H1 (cell line): ENCODE data around the gene ZNF385B. TPM values are rescaled to one million over a fixed set of nuclear protein-coding genes. Genes with fewer than 3 reads are reported as not detected.

Experiments used
- CTCF ChIA-PET: fragments of 300-600 bp; sonication (Branson Sonifier 250); formaldehyde crosslinking; loops from one replicate; lab custom pipeline; 2021; ENCODE audit not compliant: partially characterized antibody; lab: Charles Lee
- POLR2A ChIA-PET: fragments of 300-600 bp; sonication (Branson Sonifier 250); formaldehyde crosslinking; loops from one replicate; lab custom pipeline; 2021; ENCODE audit warnings: inconsistent platforms; ENCODE audit not compliant: partially characterized antibody; lab: Charles Lee
- DNase-seq, 2 experiments: peaks; one replicate each; pipeline versions ENCODE4 v3.0.0 to v3.0.0-alpha.2; 2010 to 2022; ENCODE audit warnings: low spot score in 2 of 2, low read depth in 1 of 2, mixed read lengths in 1 of 2
- FAIRE-seq: peaks from 2 replicates; lab custom pipeline; 2011; peaks lifted over from hg19 to GRCh38; lab: Jason Lieb, UNC
- H2AFZ ChIP-seq: 2 replicates; pipeline ENCODE4 v1.8.1; 2012; ENCODE audit warnings: low read length, inconsistent platforms
- H2AK5ac ChIP-seq: 2 replicates; pipeline ENCODE4 v1.6.1; 2013; ENCODE audit warnings: low read depth, low read length
- H2BK120ac ChIP-seq: replicated peaks from 2 replicates; pipeline ENCODE3; 2013; ENCODE audit warnings: low read depth, low read length, inconsistent platforms
- H2BK12ac ChIP-seq: 2 replicates; pipeline ENCODE4 v1.6.1; 2013; ENCODE audit warnings: low read depth, low read length
- H2BK15ac ChIP-seq: 2 replicates; pipeline ENCODE4 v1.6.1; 2013; ENCODE audit warnings: low read length
- H2BK20ac ChIP-seq: 2 replicates; pipeline ENCODE4 v1.6.1; 2013; ENCODE audit warnings: low read length
- H2BK5ac ChIP-seq: 2 replicates; pipeline ENCODE4 v1.6.1; 2013; ENCODE audit warnings: low read depth, low read length
- H3K14ac ChIP-seq: 2 replicates; pipeline ENCODE4 v1.6.1; 2013; ENCODE audit warnings: inconsistent platforms; ENCODE audit not compliant: insufficient read length
- H3K18ac ChIP-seq: 2 replicates; pipeline ENCODE4 v1.6.1; 2013; ENCODE audit warnings: low read length; ENCODE audit errors: extremely low read depth
- H3K23ac ChIP-seq: 2 replicates; pipeline ENCODE4 v1.6.1; 2013; ENCODE audit warnings: inconsistent platforms; ENCODE audit not compliant: insufficient read length
- H3K23me2 ChIP-seq: 2 replicates; pipeline ENCODE4 v1.6.1; 2013; ENCODE audit warnings: low read depth, low read length
- H3K27ac ChIP-seq: 2 replicates; pipeline ENCODE4 v1.6.1; 2011; ENCODE audit warnings: low read depth, low read length, inconsistent platforms
- H3K27me3 ChIP-seq, 4 experiments: replicated peaks in 1 of 4; 1 replicate in 1 of 4; 2 replicates in 3 of 4; pipeline versions ENCODE4 v1.6.1 to v1.8.1; 2011 to 2013; ENCODE audit warnings: low read length in 3 of 4, mild to moderate bottlenecking in 3 of 4, inconsistent platforms in 2 of 4, mixed read lengths in 2 of 4, moderate library complexity in 1 of 4; ENCODE audit not compliant: control insufficient read depth in 3 of 4, insufficient read depth in 3 of 4; ENCODE audit errors: extremely low read depth in 1 of 4
- H3K36me3 ChIP-seq, 4 experiments: 2 replicates each; pipeline versions ENCODE4 v1.6.1 to v1.8.1; 2011 to 2013; ENCODE audit warnings: mild to moderate bottlenecking in 4 of 4, low read length in 3 of 4, moderate library complexity in 2 of 4, control low read depth in 1 of 4, inconsistent platforms in 1 of 4; ENCODE audit not compliant: insufficient read depth in 4 of 4, control insufficient read depth in 2 of 4
- H3K4ac ChIP-seq: replicated peaks from 2 replicates; pipeline ENCODE3; 2013; ENCODE audit warnings: low read length, low read depth, mixed read lengths, inconsistent platforms; ENCODE audit not compliant: insufficient read length
- H3K4me1 ChIP-seq, 4 experiments: replicated peaks in 1 of 4; 1 replicate in 1 of 4; 2 replicates in 3 of 4; pipeline versions ENCODE4 v1.6.1 to v1.8.1; 2011 to 2013; ENCODE audit warnings: low read length in 3 of 4, inconsistent platforms in 2 of 4, mixed read lengths in 1 of 4; ENCODE audit not compliant: insufficient read depth in 4 of 4, control insufficient read depth in 3 of 4
- H3K4me2 ChIP-seq, 2 experiments: 2 replicates each; pipeline versions ENCODE4 v1.6.1 to v1.8.1; 2011 to 2013; ENCODE audit warnings: low read depth in 2 of 2, low read length in 2 of 2, control low read depth in 1 of 2, inconsistent platforms in 1 of 2, mild to moderate bottlenecking in 1 of 2; ENCODE audit not compliant: insufficient read depth in 1 of 2
- H3K4me3 ChIP-seq, 4 experiments: fragments of 200-600, 300-600 bp in 1 of 4; sonication (generic), shearing (Covaris generic), sonication (Bioruptor Twin) in 1 of 4; 2 replicates each; pipeline versions ENCODE4 v1.5.1 to v1.8.1; 2011 to 2016; ENCODE audit warnings: low read length in 4 of 4, low read depth in 3 of 4, control low read depth in 2 of 4, inconsistent platforms in 2 of 4, mild to moderate bottlenecking in 2 of 4, mixed read lengths in 1 of 4, moderate library complexity in 1 of 4; ENCODE audit not compliant: insufficient read depth in 2 of 4; ENCODE audit errors: extremely low read depth in 1 of 4
- H3K56ac ChIP-seq: replicated peaks from 2 replicates; pipeline ENCODE3; 2013; ENCODE audit warnings: low read depth, mild to moderate bottlenecking, mixed read lengths, low read length, inconsistent platforms; ENCODE audit not compliant: insufficient read length
- H3K79me1 ChIP-seq: 2 replicates; pipeline ENCODE4 v1.6.1; 2013; ENCODE audit warnings: low read depth, low read length, control low read depth
- H3K79me2 ChIP-seq, 2 experiments: 2 replicates each; pipeline versions ENCODE4 v1.6.1 to v1.8.1; 2012 to 2013; ENCODE audit warnings: low read length in 2 of 2, mild to moderate bottlenecking in 2 of 2, inconsistent platforms in 1 of 2; ENCODE audit not compliant: insufficient read depth in 2 of 2, control insufficient read depth in 1 of 2
- H3K9ac ChIP-seq, 4 experiments: replicated peaks in 1 of 4; 1 replicate in 1 of 4; 2 replicates in 3 of 4; pipeline versions ENCODE4 v1.6.1 to v1.8.1; 2011 to 2013; ENCODE audit warnings: low read depth in 3 of 4, low read length in 3 of 4, control low read depth in 2 of 4, mild to moderate bottlenecking in 2 of 4, moderate library complexity in 2 of 4, inconsistent platforms in 1 of 4; ENCODE audit errors: extremely low read depth in 1 of 4
- H3K9me3 ChIP-seq, 2 experiments: 2 replicates each; pipeline versions ENCODE4 v1.6.1 to v1.8.1; 2012 to 2013; ENCODE audit warnings: mild to moderate bottlenecking in 2 of 2, moderate library complexity in 2 of 2, control low read depth in 1 of 2, inconsistent platforms in 1 of 2, low read depth in 1 of 2, low read length in 1 of 2, mixed read lengths in 1 of 2; ENCODE audit not compliant: insufficient read depth in 2 of 2
- H4K20me1 ChIP-seq, 2 experiments: replicated peaks in 1 of 2; 2 replicates each; pipeline versions ENCODE3 to v1.8.1; 2011 to 2013; ENCODE audit warnings: inconsistent platforms in 2 of 2, low read length in 2 of 2, mild to moderate bottlenecking in 1 of 2; ENCODE audit not compliant: insufficient read depth in 2 of 2, control insufficient read depth in 1 of 2
- H4K5ac ChIP-seq: 2 replicates; pipeline ENCODE4 v1.6.1; 2013; ENCODE audit warnings: low read length, low read depth, mixed read lengths, inconsistent platforms; ENCODE audit not compliant: insufficient read length
- H4K8ac ChIP-seq: 2 replicates; pipeline ENCODE4 v1.8.0; 2013; ENCODE audit warnings: mild to moderate bottlenecking, moderate library complexity, low read length, inconsistent platforms; ENCODE audit not compliant: insufficient read depth; ENCODE audit errors: extremely low read depth
- H4K91ac ChIP-seq: replicated peaks from 2 replicates; pipeline ENCODE3; 2013; ENCODE audit warnings: low read length, mixed read lengths, inconsistent platforms; ENCODE audit not compliant: insufficient read length
- CHD1 ChIP-seq: IDR thresholded peaks from 2 replicates; pipeline ENCODE4 v1.6.1; 2012; ENCODE audit warnings: low read depth, low read length, improper control_type of control experiment
- EP300 ChIP-seq, 2 experiments: IDR thresholded peaks; 1 replicate in 1 of 2; 2 replicates in 1 of 2; pipeline ENCODE4 v1.6.1; 2011 to 2012; ENCODE audit warnings: low read depth in 2 of 2, low read length in 2 of 2, mild to moderate bottlenecking in 2 of 2, borderline replicate concordance in 1 of 2, inconsistent platforms in 1 of 2, moderate library complexity in 1 of 2
- FOSL1 ChIP-seq: IDR thresholded peaks from 2 replicates; pipeline ENCODE4 v1.6.1; 2011; ENCODE audit warnings: mild to moderate bottlenecking, low read depth, low read length, moderate library complexity; ENCODE audit not compliant: insufficient read depth
- HDAC2 ChIP-seq, 2 experiments: fragments of 300-600 bp in 1 of 2; sonication (generic) in 1 of 2; IDR thresholded peaks; 2 replicates each; pipeline ENCODE4 v1.6.1; 2011 to 2012; ENCODE audit warnings: low read depth in 2 of 2, low read length in 2 of 2, mild to moderate bottlenecking in 2 of 2, moderate library complexity in 2 of 2, borderline replicate concordance in 1 of 2, inconsistent platforms in 1 of 2
- KDM4A ChIP-seq: IDR thresholded peaks from one replicate; pipeline ENCODE4 v1.7.1; 2012; ENCODE audit warnings: low read depth, mild to moderate bottlenecking, moderate library complexity, low read length, inconsistent platforms; ENCODE audit not compliant: severe bottlenecking
- POLR2AphosphoS5 ChIP-seq: IDR thresholded peaks from 2 replicates; pipeline ENCODE4 v1.6.1; 2011; ENCODE audit warnings: low read depth, low read length
- SRF ChIP-seq: IDR thresholded peaks from 2 replicates; pipeline ENCODE4 v1.6.1; 2011; ENCODE audit warnings: mild to moderate bottlenecking, low read depth, low read length, moderate library complexity
- TCF12 ChIP-seq: IDR thresholded peaks from 2 replicates; pipeline ENCODE4 v1.6.1; 2011; ENCODE audit warnings: low read depth, mild to moderate bottlenecking, low read length
- WGBS, 2 experiments: shearing (Covaris generic) in 1 of 2; methylation state at CpG; one replicate each; pipeline versions ENCODE4 v1.1.6 to v1.1.7; 2013 to 2015; ENCODE audit warnings: low lambda C conversion rate in 2 of 2, mixed read lengths in 2 of 2, inconsistent platforms in 1 of 2, low coverage in 1 of 2, missing lambda C conversion rate in 1 of 2; ENCODE audit not compliant: insufficient replicate concordance in 2 of 2, insufficient coverage in 1 of 2, insufficient read length in 1 of 2; ENCODE audit errors: extremely low coverage in 1 of 2, missing lambda C conversion rate in 1 of 2; 5-methylcytosine and 5-hydroxymethylcytosine counted together
- polyA plus RNA-seq, 7 experiments: library from polyadenylated mRNA; depleted of rRNA in 3 of 7; stranded (reverse) in 5 of 7; unstranded in 2 of 7; fragments of >200 nt in 5 of 7; fragments of 200-250 nt in 2 of 7; gene quantifications; 1 replicate in 5 of 7; 2 replicates in 1 of 7; 4 replicates in 1 of 7; pipeline versions ENCODE4 v1.2.1 to v1.2.3, GENCODE V29; 2011 to 2013; ENCODE audit warnings: missing spikeins in 2 of 7, mixed read lengths in 2 of 7
- total RNA-seq: library from RNA; stranded (reverse); fragmentation: NEBNext Ultra II Directional; extraction: Animal tissue kit (Norgen Biotek cat#: 25700); gene quantifications from 2 replicates; pipeline ENCODE4 v1.2.1, GENCODE V29; 2021
- TF ChIP-seq, protein P1 (sequence below): IDR thresholded peaks from 2 replicates; pipeline ENCODE4 v1.6.1; 2012; ENCODE audit warnings: low read length, inconsistent platforms

The ZNF385B gene
- total and polyA plus RNA-seq, 2 of the 8 experiments (the other 6 are each of a cell fraction or from before 2014, with no cell fraction given): 1.1 to 3.7 TPM

DNA sequence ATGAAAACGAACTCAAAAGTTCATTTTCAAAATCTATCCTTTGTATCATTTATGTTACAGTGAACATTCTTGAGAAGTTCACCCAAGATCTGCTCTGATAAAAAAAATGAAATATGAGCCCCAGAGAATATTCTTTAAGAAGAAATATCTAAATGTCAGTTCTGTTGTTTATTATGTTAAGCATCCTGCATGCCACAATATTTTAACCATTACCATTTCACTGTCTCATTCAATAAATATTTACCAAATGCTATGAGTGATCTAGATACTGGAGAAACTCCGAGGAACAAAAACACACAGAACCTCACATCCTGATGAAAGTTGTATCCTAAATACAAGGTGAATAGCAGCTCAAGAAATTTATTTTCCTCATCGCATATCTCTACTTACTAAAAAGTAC, 170.2 kb downstream of the ZNF385B start:
- H4K20me1 ChIP-seq: no peaks in the 10 kb centered on the region
- H2BK20ac ChIP-seq: no peak overlapping the region
- CTCF ChIA-PET: no interaction called here
- no peaks in the 10 kb centered on the region for H3K79me1 ChIP-seq
- H3K36me3 ChIP-seq: no peaks in the 10 kb centered on the region
- no peaks in the 10 kb centered on the region for H3K9me3 ChIP-seq
- H3K4me2 ChIP-seq: no peak overlapping the region
- H2BK15ac ChIP-seq: no peak overlapping the region
- H3K23ac ChIP-seq: no peak overlapping the region
- TF ChIP-seq HDAC2 (IDR thresholded peaks at IDR 0.05; ENCODE audit: borderline replicate concordance in 1 of 2, low read depth in 2 of 2, low read length in 2 of 2) (no peak), SRF (no peak), KDM4A (no peak), CHD1 (no peak), TCF12 (no peak), FOSL1 (no peak), POLR2AphosphoS5 (no peak), EP300 (IDR thresholded peaks at IDR 0.05; ENCODE audit: borderline replicate concordance in 1 of 2, low read depth in 2 of 2, low read length in 2 of 2) (no peak)
- TF ChIP-seq, protein P1, sequence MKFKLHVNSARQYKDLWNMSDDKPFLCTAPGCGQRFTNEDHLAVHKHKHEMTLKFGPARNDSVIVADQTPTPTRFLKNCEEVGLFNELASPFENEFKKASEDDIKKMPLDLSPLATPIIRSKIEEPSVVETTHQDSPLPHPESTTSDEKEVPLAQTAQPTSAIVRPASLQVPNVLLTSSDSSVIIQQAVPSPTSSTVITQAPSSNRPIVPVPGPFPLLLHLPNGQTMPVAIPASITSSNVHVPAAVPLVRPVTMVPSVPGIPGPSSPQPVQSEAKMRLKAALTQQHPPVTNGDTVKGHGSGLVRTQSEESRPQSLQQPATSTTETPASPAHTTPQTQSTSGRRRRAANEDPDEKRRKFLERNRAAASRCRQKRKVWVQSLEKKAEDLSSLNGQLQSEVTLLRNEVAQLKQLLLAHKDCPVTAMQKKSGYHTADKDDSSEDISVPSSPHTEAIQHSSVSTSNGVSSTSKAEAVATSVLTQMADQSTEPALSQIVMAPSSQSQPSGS: no peak
- H4K5ac ChIP-seq: no peak overlapping the region
- H3K27me3 ChIP-seq: no peaks in the 10 kb centered on the region
- no peak overlapping the region for H4K8ac ChIP-seq
- H2BK120ac ChIP-seq: no peak overlapping the region
- DNase-seq: no peak
- no peaks in the 10 kb centered on the region for H3K79me2 ChIP-seq
- FAIRE-seq: no peak
- H3K9ac ChIP-seq: no peak overlapping the region
- H3K23me2 ChIP-seq: no peaks in the 10 kb centered on the region
- no peak overlapping the region for H3K27ac ChIP-seq
- H2AFZ ChIP-seq: no peak overlapping the region
- no peak overlapping the region for H3K56ac ChIP-seq
- no peak overlapping the region for H4K91ac ChIP-seq
- WGBS, 2 experiments: 83% methylated on average over 3 of the region's 3 CpGs; no CpG with 5 or more reads in 1 of the 2 experiments
- H2BK5ac ChIP-seq: no peak overlapping the region
- H3K4ac ChIP-seq: no peak overlapping the region
- H2BK12ac ChIP-seq: no peak overlapping the region
- no peak overlapping the region for H3K18ac ChIP-seq
- H3K4me1 ChIP-seq: no peaks in the 10 kb centered on the region
- H2AK5ac ChIP-seq: no peak overlapping the region
- no peak overlapping the region for H3K14ac ChIP-seq
- POLR2A ChIA-PET: no interaction called here
- no peak overlapping the region for H3K4me3 ChIP-seq
